ENCODE measurements around the gene NPW. TPM values are rescaled to one million over a fixed set of nuclear protein-coding genes. Genes with fewer than 3 reads are reported as not detected.

NPW gene
- polyA plus RNA-seq, 1 donor (not counting 4 experiments of a cell fraction or from before 2014, with no cell fraction given), result not detected

DNA sequence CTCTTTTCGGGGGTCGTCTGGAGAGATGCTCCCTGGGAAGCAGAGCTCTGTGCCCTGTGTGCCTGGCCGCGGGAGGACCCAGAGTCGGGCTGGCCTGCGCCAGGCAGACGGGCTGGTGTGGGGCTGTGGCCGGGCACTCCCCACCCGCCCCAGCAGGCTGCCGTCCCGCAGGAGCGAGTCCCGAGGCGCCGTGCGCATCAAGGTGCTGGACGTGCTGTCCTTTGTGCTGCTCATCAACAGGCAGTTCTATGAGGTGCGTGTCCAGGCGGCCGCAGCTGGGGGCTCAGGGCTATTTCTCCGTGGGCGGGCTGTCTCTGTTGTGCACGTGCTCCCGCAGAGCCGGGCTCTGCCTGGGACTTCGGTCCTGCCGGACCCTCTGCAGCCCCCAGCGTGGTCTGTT, 43.2 kb downstream of the NPW start:
- TF ChIP-seq, protein P1, sequence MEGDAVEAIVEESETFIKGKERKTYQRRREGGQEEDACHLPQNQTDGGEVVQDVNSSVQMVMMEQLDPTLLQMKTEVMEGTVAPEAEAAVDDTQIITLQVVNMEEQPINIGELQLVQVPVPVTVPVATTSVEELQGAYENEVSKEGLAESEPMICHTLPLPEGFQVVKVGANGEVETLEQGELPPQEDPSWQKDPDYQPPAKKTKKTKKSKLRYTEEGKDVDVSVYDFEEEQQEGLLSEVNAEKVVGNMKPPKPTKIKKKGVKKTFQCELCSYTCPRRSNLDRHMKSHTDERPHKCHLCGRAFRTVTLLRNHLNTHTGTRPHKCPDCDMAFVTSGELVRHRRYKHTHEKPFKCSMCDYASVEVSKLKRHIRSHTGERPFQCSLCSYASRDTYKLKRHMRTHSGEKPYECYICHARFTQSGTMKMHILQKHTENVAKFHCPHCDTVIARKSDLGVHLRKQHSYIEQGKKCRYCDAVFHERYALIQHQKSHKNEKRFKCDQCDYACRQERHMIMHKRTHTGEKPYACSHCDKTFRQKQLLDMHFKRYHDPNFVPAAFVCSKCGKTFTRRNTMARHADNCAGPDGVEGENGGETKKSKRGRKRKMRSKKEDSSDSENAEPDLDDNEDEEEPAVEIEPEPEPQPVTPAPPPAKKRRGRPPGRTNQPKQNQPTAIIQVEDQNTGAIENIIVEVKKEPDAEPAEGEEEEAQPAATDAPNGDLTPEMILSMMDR (optimal IDR thresholded peaks at IDR 0.05 in 1 of 3, IDR thresholded peaks at IDR 0.05 in 1 of 3, conservative IDR thresholded peaks at IDR 0.05 in 1 of 3; ENCODE audit: extremely low read depth in 1 of 3, insufficient read depth in 2 of 3, low read length in 3 of 3), result no peak
- TF ChIP-seq EZH2 (IDR thresholded peaks at IDR 0.05; ENCODE audit: low read length), result no peak
- Histone ChIP-seq H3K79me2 (ENCODE audit: control insufficient read depth, insufficient read depth, low read length) (no peaks in the 10 kb centered on the region), H2AFZ (ENCODE audit: control insufficient read depth, low read length) (no peak overlapping the region), H3K4me3 (ENCODE audit: control insufficient read depth in 2 of 3, extremely low read depth in 1 of 3, insufficient read depth in 2 of 3, low read depth in 1 of 3, low read length in 3 of 3) (no peak overlapping the region), H3K4me1 (ENCODE audit: control insufficient read depth, extremely low read depth, insufficient read depth, low read length) (no peaks in the 10 kb centered on the region), H3K36me3 (ENCODE audit: control insufficient read depth in 2 of 2, extremely low read depth in 1 of 2, insufficient read depth in 2 of 2, low read length in 2 of 2) (peaks cover 18 to 29% of the 10 kb centered on the region in 2 experiments), H3K9me3 (ENCODE audit: control insufficient read depth, low read depth, low read length) (no peaks in the 10 kb centered on the region), H3K4me2 (ENCODE audit: control insufficient read depth, extremely low read depth, insufficient read depth, low read depth, low read length) (no peak overlapping the region), H4K20me1 (ENCODE audit: control insufficient read depth, extremely low read depth, insufficient read depth, low read length) (peaks cover 4% of the 10 kb centered on the region), H3K27me3 (ENCODE audit: control insufficient read depth, extremely low read depth, insufficient read depth, low read length) (no peaks in the 10 kb centered on the region), H3K9me1 (ENCODE audit: control insufficient read depth, extremely low read depth, insufficient read depth, low read length) (no peaks in the 10 kb centered on the region), H3K9ac (ENCODE audit: control insufficient read depth, extremely low read depth, insufficient read depth, low read length) (no peak overlapping the region), H3K27ac (ENCODE audit: control insufficient read depth, insufficient read depth, low read length) (no peak overlapping the region)
- dilution Hi-C loops (cut with MboI; ENCODE audit: extremely low pct_ligation_motif_present, low sequenced_read_pairs), result no loop called here
- FAIRE-seq (no peak), DNase-seq (ENCODE audit: low read depth, low spot score) (no peak)

DNA sequence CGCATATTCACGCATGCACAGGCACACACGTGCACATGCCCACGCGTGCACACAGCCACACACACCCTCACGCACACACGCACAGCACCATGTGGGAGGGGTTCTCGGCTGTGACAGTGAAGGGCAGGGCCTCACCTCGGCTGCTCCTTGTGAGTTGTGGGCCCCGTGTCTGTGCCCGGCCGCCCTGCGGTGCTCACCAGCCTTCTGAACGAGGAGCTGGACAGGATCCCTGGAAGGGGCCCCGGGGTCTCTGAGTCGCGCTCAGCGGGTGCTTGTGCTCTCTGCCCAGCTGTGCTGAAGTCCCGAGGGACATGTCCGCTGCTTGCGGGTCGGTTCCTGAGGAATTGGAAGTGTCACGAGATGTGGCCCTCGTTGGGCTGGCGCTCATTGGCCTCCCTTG, 44.3 kb downstream of the NPW start:
- no peaks in the 10 kb centered on the region for H3K79me2 ChIP-seq (ENCODE audit: control insufficient read depth, insufficient read depth, low read length)
- no peak for FAIRE-seq
- no peaks in the 10 kb centered on the region for H3K9me3 ChIP-seq (ENCODE audit: control insufficient read depth, low read depth, low read length)
- H3K4me3 ChIP-seq (ENCODE audit: control insufficient read depth in 2 of 3, extremely low read depth in 1 of 3, insufficient read depth in 2 of 3, low read depth in 1 of 3, low read length in 3 of 3), result no peak overlapping the region
- no peaks in the 10 kb centered on the region for H3K9me1 ChIP-seq (ENCODE audit: control insufficient read depth, extremely low read depth, insufficient read depth, low read length)
- H3K9ac ChIP-seq (ENCODE audit: control insufficient read depth, extremely low read depth, insufficient read depth, low read length), result no peak overlapping the region
- DNase-seq (ENCODE audit: low read depth, low spot score), result no peak
- H2AFZ ChIP-seq (ENCODE audit: control insufficient read depth, low read length), result no peak overlapping the region
- no peak overlapping the region for H3K4me2 ChIP-seq (ENCODE audit: control insufficient read depth, extremely low read depth, insufficient read depth, low read depth, low read length)
- H3K4me1 ChIP-seq (ENCODE audit: control insufficient read depth, extremely low read depth, insufficient read depth, low read length), result no peaks in the 10 kb centered on the region
- no peaks in the 10 kb centered on the region for H3K27me3 ChIP-seq (ENCODE audit: control insufficient read depth, extremely low read depth, insufficient read depth, low read length)
- peaks cover 4% of the 10 kb centered on the region for H4K20me1 ChIP-seq (ENCODE audit: control insufficient read depth, extremely low read depth, insufficient read depth, low read length)
- H3K27ac ChIP-seq (ENCODE audit: control insufficient read depth, insufficient read depth, low read length), result no peak overlapping the region
- TF ChIP-seq, protein P1 (optimal IDR thresholded peaks at IDR 0.05 in 1 of 3, IDR thresholded peaks at IDR 0.05 in 1 of 3, conservative IDR thresholded peaks at IDR 0.05 in 1 of 3; ENCODE audit: extremely low read depth in 1 of 3, insufficient read depth in 2 of 3, low read length in 3 of 3), result no peak
- TF ChIP-seq EZH2 (IDR thresholded peaks at IDR 0.05; ENCODE audit: low read length), result no peak
- dilution Hi-C loops (cut with MboI; ENCODE audit: extremely low pct_ligation_motif_present, low sequenced_read_pairs), result no loop called here
- peaks cover 18 to 32% of the 10 kb centered on the region in 2 experiments for H3K36me3 ChIP-seq (ENCODE audit: control insufficient read depth in 2 of 2, extremely low read depth in 1 of 2, insufficient read depth in 2 of 2, low read length in 2 of 2)

Measured in keratinocyte (primary cell).